AG09309 (cell line): ENCODE results near the gene ADIPOQ.
"Not testable (repeated sequence)": the region's sequence is repeated elsewhere in the genome, so short reads cannot be mapped to it uniquely, and the experiment has no call there.

Experiments used
- DNase-seq: peaks from one replicate; pipeline ENCODE4 v3.0.0-alpha.2; 2010; ENCODE audit warnings: low read depth
- H3K4me3 ChIP-seq: 2 replicates; pipeline ENCODE4 v1.5.1; 2011; ENCODE audit warnings: mild to moderate bottlenecking, low read depth, low read length, moderate library complexity; ENCODE audit not compliant: control insufficient read depth
- TF ChIP-seq, protein P1 (sequence below): IDR thresholded peaks from 2 replicates; pipeline ENCODE4 v1.5.1; 2011; ENCODE audit warnings: mild to moderate bottlenecking, low read depth, low read length, inconsistent platforms; ENCODE audit not compliant: insufficient read depth, control insufficient read depth; ENCODE audit errors: missing control alignments

ADIPOQ gene

GRCh38 chr3:186852994-186853393 lies 10.5 kb downstream of the ADIPOQ start:
- no peak for DNase-seq
- no peak overlapping the region for H3K4me3 ChIP-seq
- TF ChIP-seq, protein P1, sequence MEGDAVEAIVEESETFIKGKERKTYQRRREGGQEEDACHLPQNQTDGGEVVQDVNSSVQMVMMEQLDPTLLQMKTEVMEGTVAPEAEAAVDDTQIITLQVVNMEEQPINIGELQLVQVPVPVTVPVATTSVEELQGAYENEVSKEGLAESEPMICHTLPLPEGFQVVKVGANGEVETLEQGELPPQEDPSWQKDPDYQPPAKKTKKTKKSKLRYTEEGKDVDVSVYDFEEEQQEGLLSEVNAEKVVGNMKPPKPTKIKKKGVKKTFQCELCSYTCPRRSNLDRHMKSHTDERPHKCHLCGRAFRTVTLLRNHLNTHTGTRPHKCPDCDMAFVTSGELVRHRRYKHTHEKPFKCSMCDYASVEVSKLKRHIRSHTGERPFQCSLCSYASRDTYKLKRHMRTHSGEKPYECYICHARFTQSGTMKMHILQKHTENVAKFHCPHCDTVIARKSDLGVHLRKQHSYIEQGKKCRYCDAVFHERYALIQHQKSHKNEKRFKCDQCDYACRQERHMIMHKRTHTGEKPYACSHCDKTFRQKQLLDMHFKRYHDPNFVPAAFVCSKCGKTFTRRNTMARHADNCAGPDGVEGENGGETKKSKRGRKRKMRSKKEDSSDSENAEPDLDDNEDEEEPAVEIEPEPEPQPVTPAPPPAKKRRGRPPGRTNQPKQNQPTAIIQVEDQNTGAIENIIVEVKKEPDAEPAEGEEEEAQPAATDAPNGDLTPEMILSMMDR: no peak

DNA sequence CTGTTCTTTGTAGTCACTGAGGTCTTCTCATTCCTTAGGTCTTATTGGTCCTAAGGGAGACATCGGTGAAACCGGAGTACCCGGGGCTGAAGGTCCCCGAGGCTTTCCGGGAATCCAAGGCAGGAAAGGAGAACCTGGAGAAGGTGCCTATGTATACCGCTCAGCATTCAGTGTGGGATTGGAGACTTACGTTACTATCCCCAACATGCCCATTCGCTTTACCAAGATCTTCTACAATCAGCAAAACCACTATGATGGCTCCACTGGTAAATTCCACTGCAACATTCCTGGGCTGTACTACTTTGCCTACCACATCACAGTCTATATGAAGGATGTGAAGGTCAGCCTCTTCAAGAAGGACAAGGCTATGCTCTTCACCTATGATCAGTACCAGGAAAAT lies 11.6 kb downstream of the ADIPOQ start:
- no peak for DNase-seq
- H3K4me3 ChIP-seq: no peak overlapping the region
- TF ChIP-seq, protein P1: no peak

GRCh38 chr3:186854954-186855353 lies 12.4 kb downstream of the ADIPOQ start:
- TF ChIP-seq, protein P1: no peak
- DNase-seq: no peak
- no peak overlapping the region for H3K4me3 ChIP-seq

DNA sequence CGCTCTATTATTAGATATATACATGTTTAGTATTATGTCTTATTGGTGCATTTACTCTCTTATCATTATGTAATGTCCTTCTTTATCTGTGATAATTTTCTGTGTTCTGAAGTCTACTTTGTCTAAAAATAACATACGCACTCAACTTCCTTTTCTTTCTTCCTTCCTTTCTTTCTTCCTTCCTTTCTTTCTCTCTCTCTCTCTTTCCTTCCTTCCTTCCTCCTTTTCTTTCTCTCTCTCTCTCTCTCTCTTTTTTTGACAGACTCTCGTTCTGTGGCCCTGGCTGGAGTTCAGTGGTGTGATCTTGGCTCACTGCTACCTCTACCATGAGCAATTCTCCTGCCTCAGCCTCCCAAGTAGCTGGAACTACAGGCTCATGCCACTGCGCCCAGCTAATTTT lies 15.2 kb downstream of the ADIPOQ start:
- no peak overlapping the region for H3K4me3 ChIP-seq
- DNase-seq: no peak
- TF ChIP-seq, protein P1: no peak

DNA sequence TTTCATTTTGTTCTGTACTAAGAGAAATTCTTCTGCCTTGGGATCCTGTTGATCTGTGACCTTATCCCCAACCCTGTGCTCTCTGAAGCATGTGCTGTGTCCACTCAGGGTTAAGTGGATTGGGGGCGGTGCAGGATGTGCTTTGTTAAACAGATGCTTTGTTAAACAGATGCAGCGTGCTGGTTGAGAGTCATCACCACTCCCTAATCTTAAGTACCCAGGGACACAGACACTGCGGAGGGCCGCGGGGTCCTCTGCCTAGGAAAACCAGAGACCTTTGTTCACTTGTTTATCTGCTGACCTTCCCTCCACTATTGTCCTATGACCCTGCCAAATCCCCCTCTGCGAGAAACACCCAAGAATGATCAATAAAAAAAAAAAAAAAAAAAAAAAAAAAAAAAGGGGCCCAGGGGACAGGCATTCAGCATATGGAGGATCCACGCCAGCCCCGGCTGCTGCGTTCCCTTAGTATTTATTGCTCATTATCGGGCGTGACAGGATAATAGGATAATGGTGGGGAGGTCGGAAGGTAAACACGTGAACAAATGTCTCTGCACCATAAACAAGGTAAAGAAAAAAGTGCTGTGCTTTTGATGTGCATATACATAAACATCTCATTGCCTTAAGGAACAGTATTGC lies 22.8 kb downstream of the ADIPOQ start:
- not testable (repeated sequence) for DNase-seq, H3K4me3 ChIP-seq

GRCh38 chr3:186866095-186866494 lies 23.6 kb downstream of the ADIPOQ start:
- DNase-seq, H3K4me3 ChIP-seq: not testable (repeated sequence)

DNA sequence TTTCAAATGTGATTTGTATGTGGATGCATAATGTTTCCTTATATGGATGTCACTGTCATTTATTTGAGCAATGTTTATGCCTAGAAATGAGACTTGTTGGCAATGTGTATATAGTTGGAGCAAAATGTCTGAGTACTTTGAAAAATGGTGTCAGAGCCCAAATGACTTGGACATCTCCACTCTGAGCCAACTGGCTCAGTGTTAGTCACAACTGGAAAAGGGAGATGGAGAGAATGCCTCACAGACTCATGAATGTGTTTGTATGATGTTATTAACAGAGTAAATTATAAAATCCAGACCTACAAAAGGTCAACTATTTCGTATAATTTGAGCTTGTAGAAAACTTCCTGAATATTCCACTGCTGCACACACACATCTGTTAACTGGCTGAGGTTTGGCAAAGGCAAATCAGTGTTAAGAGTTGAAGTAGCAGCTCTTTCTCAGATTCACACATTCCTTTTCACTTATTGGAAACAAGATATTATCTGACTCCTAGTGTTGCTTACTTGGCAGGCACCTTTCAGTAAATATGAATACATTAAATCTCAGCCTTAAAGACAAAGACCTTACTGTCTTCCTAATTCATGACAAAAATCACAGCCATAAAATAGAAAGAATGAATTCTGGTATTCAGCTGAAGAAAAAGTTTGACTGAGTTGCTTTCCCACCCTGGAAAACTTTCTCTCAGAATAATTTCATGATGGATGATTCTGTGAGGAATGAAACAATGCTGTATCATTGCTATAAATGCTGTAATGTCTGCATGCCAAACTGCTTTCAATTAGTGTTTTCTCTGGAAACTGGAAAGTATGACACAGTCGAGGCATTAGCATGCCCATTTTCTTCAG lies 27.0 kb downstream of the ADIPOQ start:
- no peak overlapping the region for H3K4me3 ChIP-seq
- TF ChIP-seq, protein P1: no peak
- DNase-seq: no peak
